ENCODE results near the gene RAB8A. TPM values are rescaled to one million over a fixed set of nuclear protein-coding genes. Genes with fewer than 3 reads are reported as not detected.

The RAB8A gene
- total RNA-seq, 4 donors from 2014 or later = 8.3 to 12.1 (median 9.2) TPM

DNA sequence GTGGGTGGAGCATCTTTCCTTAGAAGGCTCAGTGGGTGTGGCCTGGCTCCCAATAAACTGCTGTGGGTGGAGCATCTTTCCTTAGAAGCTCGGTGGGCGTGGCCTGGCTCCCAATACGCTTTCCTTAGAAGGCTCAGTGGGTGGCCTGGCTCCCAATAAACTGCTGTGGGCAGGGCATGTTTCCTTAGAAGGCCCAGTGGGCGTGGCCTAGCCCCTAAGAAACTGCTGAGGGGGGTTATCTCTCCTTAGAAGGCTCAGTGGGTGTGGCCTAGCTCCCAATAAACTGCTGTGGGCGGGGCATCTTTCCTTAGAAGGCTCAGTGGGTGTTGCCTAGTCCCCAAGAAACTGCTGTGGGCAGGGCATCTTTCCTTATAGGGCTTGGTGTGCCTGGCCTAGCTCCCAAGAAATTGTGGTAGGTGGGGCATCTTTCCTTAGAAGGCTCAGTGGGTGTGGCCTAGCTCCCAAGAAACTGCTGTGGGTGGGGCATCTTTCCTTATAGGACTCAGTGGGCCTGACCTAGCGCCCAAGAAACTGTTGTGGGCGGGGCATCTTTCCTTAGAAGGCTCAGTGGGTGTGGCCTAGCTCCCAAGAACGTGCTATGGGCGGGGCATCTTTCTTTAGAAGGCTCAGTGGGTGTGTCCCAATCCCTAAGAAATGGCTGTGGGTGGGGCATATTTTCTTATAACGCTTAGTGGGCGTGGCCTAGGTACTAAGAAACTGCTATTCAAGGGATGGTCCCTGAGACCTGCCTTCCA is 42.1 kb downstream of the RAB8A start:
- H3K27ac ChIP-seq = no peak overlapping the region
- H3K4me1 ChIP-seq = no peaks in the 10 kb centered on the region
- no peak for ATAC-seq
- no peak for DNase-seq
- no peak overlapping the region for H3K4me3 ChIP-seq
- no peaks in the 10 kb centered on the region for H3K27me3 ChIP-seq
- in situ Hi-C loops (cut with MboI; ENCODE audit: low sequenced_read_pairs in 4 of 4) = loop anchor here in 2 of 4 donors (25.0 kb wide), 2 partner anchors 541 to 566 kb away; partner anchors contain the start of gene CYP4F8 (in 1 of the 2)
- intact Hi-C loops (cut with DNase I; ENCODE audit: low total_unique reads) = no loop called here
- no peaks in the 10 kb centered on the region for H3K9me3 ChIP-seq
- no peaks in the 10 kb centered on the region for H3K36me3 ChIP-seq
- no peak for TF ChIP-seq POLR2A (IDR thresholded peaks at IDR 0.05)
- TF ChIP-seq, protein P1, sequence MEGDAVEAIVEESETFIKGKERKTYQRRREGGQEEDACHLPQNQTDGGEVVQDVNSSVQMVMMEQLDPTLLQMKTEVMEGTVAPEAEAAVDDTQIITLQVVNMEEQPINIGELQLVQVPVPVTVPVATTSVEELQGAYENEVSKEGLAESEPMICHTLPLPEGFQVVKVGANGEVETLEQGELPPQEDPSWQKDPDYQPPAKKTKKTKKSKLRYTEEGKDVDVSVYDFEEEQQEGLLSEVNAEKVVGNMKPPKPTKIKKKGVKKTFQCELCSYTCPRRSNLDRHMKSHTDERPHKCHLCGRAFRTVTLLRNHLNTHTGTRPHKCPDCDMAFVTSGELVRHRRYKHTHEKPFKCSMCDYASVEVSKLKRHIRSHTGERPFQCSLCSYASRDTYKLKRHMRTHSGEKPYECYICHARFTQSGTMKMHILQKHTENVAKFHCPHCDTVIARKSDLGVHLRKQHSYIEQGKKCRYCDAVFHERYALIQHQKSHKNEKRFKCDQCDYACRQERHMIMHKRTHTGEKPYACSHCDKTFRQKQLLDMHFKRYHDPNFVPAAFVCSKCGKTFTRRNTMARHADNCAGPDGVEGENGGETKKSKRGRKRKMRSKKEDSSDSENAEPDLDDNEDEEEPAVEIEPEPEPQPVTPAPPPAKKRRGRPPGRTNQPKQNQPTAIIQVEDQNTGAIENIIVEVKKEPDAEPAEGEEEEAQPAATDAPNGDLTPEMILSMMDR (IDR thresholded peaks at IDR 0.05 in 4 of 5, conservative IDR thresholded peaks at IDR 0.05 in 1 of 5) = no peak

DNA sequence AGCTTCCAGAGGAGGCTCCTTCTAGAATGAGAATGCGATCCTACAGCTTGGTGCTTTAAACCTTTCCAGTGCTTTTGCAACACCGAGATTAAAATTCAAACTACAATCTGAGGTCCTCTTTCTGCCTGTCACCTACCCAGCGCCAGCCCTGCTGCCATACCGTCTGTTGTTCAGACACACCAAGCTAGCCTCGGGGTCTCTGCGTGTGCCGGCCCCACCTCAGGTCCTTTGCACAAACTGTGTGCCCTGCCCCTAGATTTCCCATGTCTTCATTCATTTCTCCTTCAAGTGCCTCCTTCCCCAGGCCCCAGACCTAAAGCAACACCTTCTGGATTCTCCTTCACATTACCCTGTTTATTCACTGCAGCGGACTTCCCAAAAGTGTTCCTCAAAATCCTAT is 42.9 kb downstream of the RAB8A start:
- no peaks in the 10 kb centered on the region for H3K9me3 ChIP-seq
- no peaks in the 10 kb centered on the region for H3K36me3 ChIP-seq
- intact Hi-C loops (cut with DNase I; ENCODE audit: low total_unique reads) = no loop called here
- no peaks in the 10 kb centered on the region for H3K27me3 ChIP-seq
- H3K4me3 ChIP-seq = no peak overlapping the region
- DNase-seq (no peak), ATAC-seq (no peak)
- in situ Hi-C loops (cut with MboI; ENCODE audit: low sequenced_read_pairs in 4 of 4) = loop anchor here in 2 of 4 donors (25.0 kb wide), 2 partner anchors 542 to 567 kb away; partner anchors contain the start of gene CYP4F8 (in 1 of the 2)
- no peak for TF ChIP-seq POLR2A (IDR thresholded peaks at IDR 0.05)
- TF ChIP-seq, protein P1 (IDR thresholded peaks at IDR 0.05 in 4 of 5, conservative IDR thresholded peaks at IDR 0.05 in 1 of 5) = no peak
- no peaks in the 10 kb centered on the region for H3K4me1 ChIP-seq
- H3K27ac ChIP-seq = no peak overlapping the region

DNA sequence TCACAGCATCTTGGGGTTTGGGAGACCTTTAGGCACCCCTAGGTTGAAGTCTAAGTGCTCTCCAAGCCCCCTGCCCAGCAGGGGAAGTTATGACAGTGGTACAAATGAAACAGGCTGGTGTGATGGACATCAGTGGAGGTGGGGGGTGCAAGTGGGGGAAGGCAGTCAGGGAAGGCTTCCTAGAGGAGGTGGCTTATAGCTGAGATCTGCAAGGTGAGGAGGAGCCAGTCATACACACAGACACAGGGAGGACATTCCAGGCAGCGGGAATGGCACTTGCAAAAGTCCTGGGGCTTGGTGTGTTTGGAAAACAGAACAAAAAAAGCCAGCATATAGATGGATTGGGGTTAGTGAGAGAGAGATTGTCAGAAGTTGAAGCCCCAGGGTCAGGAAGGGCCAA is 43.4 kb downstream of the RAB8A start:
- ATAC-seq (no peak), DNase-seq (no peak)
- no peaks in the 10 kb centered on the region for H3K9me3 ChIP-seq
- no peaks in the 10 kb centered on the region for H3K36me3 ChIP-seq
- TF ChIP-seq, protein P1 (IDR thresholded peaks at IDR 0.05 in 4 of 5, conservative IDR thresholded peaks at IDR 0.05 in 1 of 5) = no peak
- TF ChIP-seq POLR2A (IDR thresholded peaks at IDR 0.05) = no peak
- no peak overlapping the region for H3K27ac ChIP-seq
- H3K4me3 ChIP-seq = no peak overlapping the region
- in situ Hi-C loops (cut with MboI; ENCODE audit: low sequenced_read_pairs in 4 of 4) = loop anchor here in 2 of 4 donors (25.0 kb wide), 2 partner anchors 543 to 568 kb away; partner anchors contain the start of gene CYP4F8 (in 1 of the 2)
- H3K4me1 ChIP-seq = no peaks in the 10 kb centered on the region
- no peaks in the 10 kb centered on the region for H3K27me3 ChIP-seq
- intact Hi-C loops (cut with DNase I; ENCODE audit: low total_unique reads) = no loop called here

DNA sequence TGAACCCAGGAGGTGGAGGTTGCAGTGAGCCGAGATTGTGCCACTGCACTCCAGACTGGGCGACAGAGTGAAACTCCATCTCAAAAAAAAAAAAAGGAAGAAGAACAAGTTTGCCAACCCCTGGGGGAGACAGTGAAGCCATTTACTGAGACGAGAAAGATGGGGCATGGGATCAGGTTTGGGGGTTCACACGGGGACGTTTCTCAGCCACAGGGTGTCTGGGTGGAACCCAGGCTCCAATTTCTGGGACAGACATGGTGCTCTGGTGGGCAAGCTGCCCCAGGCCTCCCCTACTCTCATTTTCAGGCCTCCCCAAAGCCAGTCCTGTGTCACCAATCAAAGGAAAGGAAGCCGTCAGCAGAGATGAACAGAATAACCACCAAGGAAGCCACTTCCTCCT is 45.2 kb downstream of the RAB8A start:
- no peaks in the 10 kb centered on the region for H3K9me3 ChIP-seq
- no peaks in the 10 kb centered on the region for H3K36me3 ChIP-seq
- TF ChIP-seq, protein P1 (IDR thresholded peaks at IDR 0.05 in 4 of 5, conservative IDR thresholded peaks at IDR 0.05 in 1 of 5) = no peak
- TF ChIP-seq POLR2A (IDR thresholded peaks at IDR 0.05) = no peak
- H3K4me3 ChIP-seq = no peak overlapping the region
- no peak overlapping the region for H3K27ac ChIP-seq
- intact Hi-C loops (cut with DNase I; ENCODE audit: low total_unique reads) = no loop called here
- ATAC-seq (no peak), DNase-seq (no peak)
- no peaks in the 10 kb centered on the region for H3K4me1 ChIP-seq
- in situ Hi-C loops (cut with MboI; ENCODE audit: low sequenced_read_pairs in 4 of 4) = loop anchor here in 2 of 4 donors (25.0 kb wide), 2 partner anchors 545 to 570 kb away; partner anchors contain the start of gene CYP4F8 (in 1 of the 2)
- no peaks in the 10 kb centered on the region for H3K27me3 ChIP-seq
